ENCODE results near the gene KIF2A.

Gene KIF2A

GRCh38 chr5:62346748-62347147 is 40.7 kb downstream of the KIF2A start:
- TF ChIP-seq ZNF366 (tag by site-specific recombination; conservative IDR thresholded peaks at IDR 0.05) = no peak
- no peak for TF ChIP-seq SETDB1 (IDR thresholded peaks at IDR 0.05; ENCODE audit: insufficient read length, low read length)
- TF ChIP-seq PRDM1 (tag by site-specific recombination; IDR thresholded peaks at IDR 0.05) = no peak
- TF ChIP-seq ZNF843 (tag by site-specific recombination; IDR thresholded peaks at IDR 0.05) = no peak
- TF ChIP-seq ZNF626 (tag by site-specific recombination; IDR thresholded peaks at IDR 0.05) = no peak
- TF ChIP-seq KLF7 (tag by site-specific recombination; IDR thresholded peaks at IDR 0.05; ENCODE audit: borderline replicate concordance) = no peak
- TF ChIP-seq ZBTB48 (tag by site-specific recombination; IDR thresholded peaks at IDR 0.05) = no peak
- no peak for TF ChIP-seq ZFP41 (tag by site-specific recombination; IDR thresholded peaks at IDR 0.05; ENCODE audit: borderline replicate concordance)
- no peak for TF ChIP-seq GLI4 (tag by site-specific recombination; IDR thresholded peaks at IDR 0.05)
- no peak for TF ChIP-seq ZFP37 (tag by site-specific recombination; IDR thresholded peaks at IDR 0.05)
- TF ChIP-seq, protein P1, sequence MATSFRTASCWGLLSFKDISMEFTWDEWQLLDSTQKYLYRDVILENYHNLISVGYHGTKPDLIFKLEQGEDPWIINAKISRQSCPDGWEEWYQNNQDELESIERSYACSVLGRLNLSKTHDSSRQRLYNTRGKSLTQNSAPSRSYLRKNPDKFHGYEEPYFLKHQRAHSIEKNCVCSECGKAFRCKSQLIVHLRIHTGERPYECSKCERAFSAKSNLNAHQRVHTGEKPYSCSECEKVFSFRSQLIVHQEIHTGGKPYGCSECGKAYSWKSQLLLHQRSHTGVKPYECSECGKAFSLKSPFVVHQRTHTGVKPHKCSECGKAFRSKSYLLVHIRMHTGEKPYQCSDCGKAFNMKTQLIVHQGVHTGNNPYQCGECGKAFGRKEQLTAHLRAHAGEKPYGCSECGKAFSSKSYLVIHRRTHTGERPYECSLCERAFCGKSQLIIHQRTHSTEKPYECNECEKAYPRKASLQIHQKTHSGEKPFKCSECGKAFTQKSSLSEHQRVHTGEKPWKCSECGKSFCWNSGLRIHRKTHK (tag by site-specific recombination; IDR thresholded peaks at IDR 0.05) = no peak
- TF ChIP-seq ZFHX2 (tag by site-specific recombination; conservative IDR thresholded peaks at IDR 0.05) = no peak
- no peak for TF ChIP-seq BCL11B (tag by site-specific recombination; IDR thresholded peaks at IDR 0.05; ENCODE audit: low read depth)
- no peak for TF ChIP-seq MZF1 (tag by site-specific recombination; IDR thresholded peaks at IDR 0.05; ENCODE audit: borderline replicate concordance)
- POLR2A ChIA-PET = no interaction called here

GRCh38 chr5:62347928-62348327 is 41.9 kb downstream of the KIF2A start:
- peaks cover 35 to 41% of the 10 kb centered on the region in 2 experiments for H3K36me3 ChIP-seq (ENCODE audit: control insufficient read depth in 2 of 2, insufficient read depth in 1 of 2, low read length in 2 of 2)
- ChIA-PET POLR2A (no interaction called here), CTCF (no interaction called here)
- H3K9me3 ChIP-seq (ENCODE audit: control insufficient read depth, insufficient read depth, low read depth, low read length) = no peaks in the 10 kb centered on the region
- no peaks in the 10 kb centered on the region for H3K4me1 ChIP-seq (ENCODE audit: control insufficient read depth, insufficient read depth, low read length)
- H3K27ac ChIP-seq (ENCODE audit: extremely low read depth, low read depth, low read length) = no peak overlapping the region
- no peak for TF ChIP-seq ZBTB20 (tag by site-specific recombination; IDR thresholded peaks at IDR 0.05)
- TF ChIP-seq MYNN (tag by site-specific recombination; IDR thresholded peaks at IDR 0.05; ENCODE audit: borderline replicate concordance) = no peak
- no peak for TF ChIP-seq ZNF274 (IDR thresholded peaks at IDR 0.05; ENCODE audit: low read length)
- no peak for TF ChIP-seq ZNF274 (tag by site-specific recombination; IDR thresholded peaks at IDR 0.05; ENCODE audit: borderline replicate concordance)
- TF ChIP-seq ZNF610 (tag by site-specific recombination; IDR thresholded peaks at IDR 0.05; ENCODE audit: borderline replicate concordance) = no peak
- no peak for TF ChIP-seq ZSCAN23 (tag by site-specific recombination; IDR thresholded peaks at IDR 0.05)
- TF ChIP-seq OVOL3 (tag by site-specific recombination; IDR thresholded peaks at IDR 0.05) = no peak
- TF ChIP-seq ZNF2 (tag by site-specific recombination; IDR thresholded peaks at IDR 0.05) = no peak
- TF ChIP-seq KLF9 (tag by site-specific recombination; IDR thresholded peaks at IDR 0.05; ENCODE audit: low read depth) = no peak
- no peak for TF ChIP-seq ZNF354C (tag by site-specific recombination; IDR thresholded peaks at IDR 0.05; ENCODE audit: borderline replicate concordance, low read depth)
- TF ChIP-seq ZNF433 (tag by site-specific recombination; IDR thresholded peaks at IDR 0.05; ENCODE audit: low read depth) = no peak
- TF ChIP-seq PRDM1 (tag by site-specific recombination; IDR thresholded peaks at IDR 0.05) = no peak
- no peak for TF ChIP-seq REST (tag by site-specific recombination; IDR thresholded peaks at IDR 0.05)
- no peak for TF ChIP-seq ZNF140 (tag by site-specific recombination; IDR thresholded peaks at IDR 0.05)
- no peak for TF ChIP-seq YY2 (tag by site-specific recombination; IDR thresholded peaks at IDR 0.05)
- no peak for TF ChIP-seq ZNF785 (tag by site-specific recombination; IDR thresholded peaks at IDR 0.05)
- no peak for TF ChIP-seq ZNF202 (tag by site-specific recombination; IDR thresholded peaks at IDR 0.05; ENCODE audit: borderline replicate concordance)
- no peak for TF ChIP-seq ZNF214 (tag by site-specific recombination; IDR thresholded peaks at IDR 0.05; ENCODE audit: borderline replicate concordance)
- TF ChIP-seq HOXC10 (CRISPR knock-in tag; IDR thresholded peaks at IDR 0.05) = no peak
- no peak for TF ChIP-seq OSR2 (tag by site-specific recombination; IDR thresholded peaks at IDR 0.05)
- no peak overlapping the region for H3K4me3 ChIP-seq (ENCODE audit: low read depth, low read length)

More at GRCh38 chr5:62346748-62347147, 40.7 kb downstream of the KIF2A start:
- H3K9me3 ChIP-seq (ENCODE audit: control insufficient read depth, insufficient read depth, low read depth, low read length) = no peaks in the 10 kb centered on the region
- CTCF ChIA-PET = interaction anchor here (0.6 to 0.8 kb wide), 5 partner anchors 38 to 172 kb away, joined by 3 to 5 read pairs (median 4); no protein-coding TSS in a partner anchor
- H3K36me3 ChIP-seq (ENCODE audit: control insufficient read depth in 2 of 2, insufficient read depth in 1 of 2, low read length in 2 of 2) = peaks cover 25 to 33% of the 10 kb centered on the region in 2 experiments
- no peaks in the 10 kb centered on the region for H3K4me1 ChIP-seq (ENCODE audit: control insufficient read depth, insufficient read depth, low read length)
- H3K27ac ChIP-seq (ENCODE audit: extremely low read depth, low read depth, low read length) = no peak overlapping the region
- H3K4me3 ChIP-seq (ENCODE audit: low read depth, low read length) = no peak overlapping the region
